ENCODE results near the gene BSDC1. TPM values are rescaled to one million over a fixed set of nuclear protein-coding genes. Genes with fewer than 3 reads are reported as not detected.

The BSDC1 gene
- polyA plus RNA-seq, 1 donor from 2014 or later = 158 TPM

DNA sequence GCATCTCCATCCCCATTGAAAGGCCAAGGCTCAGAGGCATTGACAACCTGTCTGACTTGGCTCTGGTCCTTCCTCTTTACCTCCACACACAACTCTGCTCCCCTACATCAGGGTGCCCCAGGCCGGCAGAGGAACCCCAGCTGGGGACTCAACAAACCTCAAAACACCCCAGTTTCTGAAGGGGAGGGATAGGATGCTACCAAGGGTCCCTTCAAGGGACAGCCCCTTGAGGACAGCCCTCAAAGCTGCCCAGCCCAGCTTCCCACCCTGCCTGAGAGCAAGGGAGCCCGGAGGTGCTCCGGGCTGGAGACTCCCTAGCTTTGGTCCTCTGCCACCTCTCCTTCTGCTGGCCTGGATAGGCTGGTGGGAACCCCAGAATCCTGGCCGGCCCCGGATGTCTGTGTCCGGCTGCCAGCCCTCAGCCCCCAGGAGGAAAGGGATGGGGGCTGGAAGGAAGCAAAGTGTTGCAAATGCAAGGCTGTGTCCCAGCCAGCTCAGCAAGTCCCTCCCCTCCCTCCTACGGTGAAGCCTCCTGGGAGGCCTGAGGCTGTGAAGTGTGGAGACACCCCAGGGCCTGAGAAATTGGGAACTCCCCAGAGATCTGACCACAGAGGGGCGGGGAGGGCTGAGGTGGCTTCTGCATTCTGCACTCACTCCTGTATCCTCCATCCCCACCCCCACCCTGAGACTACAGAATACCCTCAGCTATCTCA, 57.1 kb downstream of the BSDC1 start:
- H3K36me3 ChIP-seq (ENCODE audit: insufficient read depth, low read length) = peaks cover 6% of the 10 kb centered on the region
- H3K9ac ChIP-seq (ENCODE audit: low read length) = peak overlapping the region; percentile 99
- TF ChIP-seq CTCF (IDR thresholded peaks at IDR 0.05; ENCODE audit: poor library complexity, severe bottlenecking) (no peak), REST (IDR thresholded peaks at IDR 0.05; ENCODE audit: borderline replicate concordance) (no peak), TAF1 (IDR thresholded peaks at IDR 0.05; ENCODE audit: low read depth) (no peak), SMC3 (conservative IDR thresholded peaks at IDR 0.05; ENCODE audit: poor library complexity) (no peak), RAD21 (conservative IDR thresholded peaks at IDR 0.05) (no peak), POLR2AphosphoS5 (IDR thresholded peaks at IDR 0.05) (no peak), MXI1 (conservative IDR thresholded peaks at IDR 0.05; ENCODE audit: poor library complexity, severe bottlenecking) (no peak), EP300 (conservative IDR thresholded peaks at IDR 0.05; ENCODE audit: poor library complexity, severe bottlenecking) (no peak), EZH2 (IDR thresholded peaks at IDR 0.05; ENCODE audit: borderline replicate concordance, insufficient read depth, low read length, poor library complexity, severe bottlenecking) (no peak)
- H2AFZ ChIP-seq (ENCODE audit: low read depth, low read length) = no peak overlapping the region
- no peaks in the 10 kb centered on the region for H3K9me3 ChIP-seq (ENCODE audit: low read length)
- no peaks in the 10 kb centered on the region for H3F3A ChIP-seq (ENCODE audit: insufficient read depth, low read length, poor library complexity, severe bottlenecking)
- no peaks in the 10 kb centered on the region for H3K27me3 ChIP-seq (ENCODE audit: insufficient read depth, low read depth, low read length)
- no peaks in the 10 kb centered on the region for H3K9me2 ChIP-seq (ENCODE audit: insufficient read depth, low read length)
- peaks cover 34% of the 10 kb centered on the region for H3K79me2 ChIP-seq (replicated peaks; ENCODE audit: insufficient read depth, low read length)
- no peak overlapping the region for H3K27ac ChIP-seq (ENCODE audit: low read length)
- peak overlapping the region; percentile 41 for H3K4me2 ChIP-seq (ENCODE audit: low read length)
- peak overlapping the region; percentile 100 for H3K4me3 ChIP-seq (ENCODE audit: low read length)
- H4K20me1 ChIP-seq (ENCODE audit: insufficient read depth) = peaks cover 22% of the 10 kb centered on the region

GRCh38 chr1:32336591-32336932, 57.7 kb downstream of the BSDC1 start:
- H3K9ac ChIP-seq (ENCODE audit: low read length) = peak overlapping the region; percentile 99
- peak overlapping the region; percentile 100 for H3K4me3 ChIP-seq (ENCODE audit: low read length)
- H3F3A ChIP-seq (ENCODE audit: insufficient read depth, low read length, poor library complexity, severe bottlenecking) = no peaks in the 10 kb centered on the region
- no peaks in the 10 kb centered on the region for H3K27me3 ChIP-seq (ENCODE audit: insufficient read depth, low read depth, low read length)
- peak overlapping the region; percentile 41 for H3K4me2 ChIP-seq (ENCODE audit: low read length)
- no peaks in the 10 kb centered on the region for H3K9me2 ChIP-seq (ENCODE audit: insufficient read depth, low read length)
- H2AFZ ChIP-seq (ENCODE audit: low read depth, low read length) = peak overlapping the region; percentile 65
- H4K20me1 ChIP-seq (ENCODE audit: insufficient read depth) = peaks cover 22% of the 10 kb centered on the region
- H3K27ac ChIP-seq (ENCODE audit: low read length) = peak overlapping the region; percentile 64
- peaks cover 34% of the 10 kb centered on the region for H3K79me2 ChIP-seq (replicated peaks; ENCODE audit: insufficient read depth, low read length)
- H3K9me3 ChIP-seq (ENCODE audit: low read length) = no peaks in the 10 kb centered on the region
- TF ChIP-seq EZH2 (IDR thresholded peaks at IDR 0.05; ENCODE audit: borderline replicate concordance, insufficient read depth, low read length, poor library complexity, severe bottlenecking) (no peak), TAF1 (IDR thresholded peaks at IDR 0.05; ENCODE audit: low read depth) (no peak), MXI1 (conservative IDR thresholded peaks at IDR 0.05; ENCODE audit: poor library complexity, severe bottlenecking) (no peak), EP300 (conservative IDR thresholded peaks at IDR 0.05; ENCODE audit: poor library complexity, severe bottlenecking) (no peak), SMC3 (conservative IDR thresholded peaks at IDR 0.05; ENCODE audit: poor library complexity) (no peak), POLR2AphosphoS5 (IDR thresholded peaks at IDR 0.05) (no peak), RAD21 (conservative IDR thresholded peaks at IDR 0.05) (no peak)
- H3K36me3 ChIP-seq (ENCODE audit: insufficient read depth, low read length) = peaks cover 6% of the 10 kb centered on the region
